Smooth muscle cell of the brain vasculature (primary cell): ENCODE results near the gene ALOX5AP.

ENCODE experiments used
- DNase-seq: peaks from one replicate; pipeline ENCODE4 v3.0.0-alpha.2; 2012; ENCODE audit warnings: low read depth, low spot score

The ALOX5AP gene

GRCh38 chr13:30796631-30797601, 61.6 kb downstream of the ALOX5AP start:
- no peak for DNase-seq

GRCh38 chr13:30797847-30798535, 62.6 kb downstream of the ALOX5AP start:
- DNase-seq = no peak

- DNase-seq = no peak
These were observed 63.5 kb downstream of the ALOX5AP start for GRCh38 chr13:30798776-30799355.

GRCh38 chr13:30799356-30799824, 64.0 kb downstream of the ALOX5AP start:
- DNase-seq = no peak

- no peak for DNase-seq
These were observed 64.8 kb downstream of the ALOX5AP start for GRCh38 chr13:30800107-30800506.

- no peak for DNase-seq
These were observed 67.2 kb downstream of the ALOX5AP start for GRCh38 chr13:30802501-30802900.

- DNase-seq = no peak
These were observed 67.7 kb downstream of the ALOX5AP start for GRCh38 chr13:30802953-30803478.

GRCh38 chr13:30803749-30804148, 68.4 kb downstream of the ALOX5AP start:
- DNase-seq = no peak

GRCh38 chr13:30804474-30804873, 69.1 kb downstream of the ALOX5AP start:
- no peak for DNase-seq

- no peak for DNase-seq
These were observed 69.8 kb downstream of the ALOX5AP start for GRCh38 chr13:30805132-30805537.

GRCh38 chr13:30805603-30806011, 70.3 kb downstream of the ALOX5AP start:
- DNase-seq = no peak

- no peak for DNase-seq
These were observed 71.4 kb downstream of the ALOX5AP start for GRCh38 chr13:30806784-30807183.

GRCh38 chr13:30807392-30807791, 72.0 kb downstream of the ALOX5AP start:
- DNase-seq = no peak

GRCh38 chr13:30808600-30808999, 73.3 kb downstream of the ALOX5AP start:
- no peak for DNase-seq

GRCh38 chr13:30809787-30810186, 74.4 kb downstream of the ALOX5AP start:
- DNase-seq = no peak

GRCh38 chr13:30810261-30810701, 74.9 kb downstream of the ALOX5AP start:
- DNase-seq = no peak

GRCh38 chr13:30810801-30811200, 75.5 kb downstream of the ALOX5AP start:
- DNase-seq = no peak
